ENCODE results near the gene PIK3C2B. TPM values are rescaled to one million over a fixed set of nuclear protein-coding genes. Genes with fewer than 3 reads are reported as not detected.

PIK3C2B gene
- total RNA-seq, 2 experiments from 2014 or later = 23.3 to 25.0 TPM

DNA sequence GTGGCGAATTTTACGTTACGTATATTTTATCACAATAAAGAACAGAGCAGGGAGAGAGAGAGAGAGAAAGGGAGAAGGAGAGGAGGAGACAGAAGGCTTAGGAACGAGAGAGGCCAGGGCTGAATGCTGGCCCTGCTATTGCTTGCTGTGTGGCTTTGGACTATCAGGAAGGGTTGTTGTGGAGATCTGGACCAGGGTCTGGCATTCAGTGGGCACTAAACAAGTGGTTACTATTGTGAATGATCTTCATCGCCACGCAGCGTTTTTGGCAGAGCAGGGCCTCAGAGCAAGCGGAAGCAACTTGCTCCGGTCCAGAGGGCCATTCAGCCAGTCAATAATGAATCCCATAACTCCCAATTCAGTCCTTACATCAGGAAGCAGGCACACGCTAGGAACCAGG, 26.4 kb downstream of the PIK3C2B start:
- POLR2A ChIA-PET = no interaction called here
- CTCF ChIA-PET = interaction anchor here (1.6 kb wide), 1 partner anchor 10 kb away, joined by 4 read pairs; no protein-coding TSS in a partner anchor

DNA sequence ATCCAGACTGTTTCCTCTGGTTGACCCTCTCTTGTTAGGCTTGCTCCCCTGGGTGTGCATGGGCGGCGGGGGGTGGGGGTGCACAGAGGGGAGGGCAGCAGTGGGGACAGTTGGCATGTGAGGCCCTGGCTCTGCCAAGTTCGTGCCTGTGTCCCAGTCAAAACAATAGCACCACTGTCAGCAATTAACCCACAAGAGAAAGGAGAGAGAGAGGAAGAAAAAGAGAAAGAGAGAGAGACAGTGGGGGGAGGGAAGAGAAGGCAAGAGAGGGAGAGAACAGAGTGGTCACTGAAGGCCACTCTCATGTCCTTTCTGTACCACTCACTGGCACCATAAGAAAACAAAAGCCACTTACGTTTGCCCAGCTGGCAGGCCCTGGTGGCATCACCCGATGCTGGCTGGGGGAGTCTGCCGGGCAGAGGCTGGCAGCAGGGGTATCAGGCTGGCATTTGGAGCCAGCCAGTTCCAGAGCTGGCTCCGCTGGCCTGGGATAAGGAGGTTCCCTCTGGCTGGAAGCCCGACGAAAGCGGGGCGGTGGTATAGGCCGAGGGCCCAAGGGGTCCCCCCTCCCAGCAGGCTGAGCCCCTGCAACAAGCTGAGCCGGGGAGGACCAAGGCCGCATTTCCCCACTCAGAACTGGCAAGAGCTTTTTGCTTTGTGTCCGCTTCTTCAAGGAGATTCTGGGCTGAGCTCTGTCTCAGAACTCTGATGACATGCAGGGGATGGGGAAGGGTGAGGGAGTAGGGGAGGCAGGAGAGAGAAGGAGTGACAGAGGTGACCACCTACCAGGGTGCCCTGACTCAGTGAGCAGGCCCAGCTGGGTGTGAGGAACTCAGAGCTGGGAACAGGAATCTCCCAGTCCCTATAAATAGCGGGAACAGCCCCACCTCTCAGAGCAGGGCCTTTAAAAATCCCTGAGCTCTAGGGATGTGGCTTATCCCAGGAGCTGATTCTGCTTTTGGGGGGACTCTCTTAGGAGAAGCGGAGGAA, 27.9 kb downstream of the PIK3C2B start:
- POLR2A ChIA-PET = interaction anchor here (1.2 kb wide), 1 partner anchor 28 kb away, joined by 4 read pairs; the partner anchor contains the start of gene PIK3C2B
- CTCF ChIA-PET = interaction anchor here (1.6 to 27.3 kb wide), 2 partner anchors 12 to 33 kb away, joined by 4 to 397 read pairs; partner anchors contain the start of gene PIK3C2B

DNA sequence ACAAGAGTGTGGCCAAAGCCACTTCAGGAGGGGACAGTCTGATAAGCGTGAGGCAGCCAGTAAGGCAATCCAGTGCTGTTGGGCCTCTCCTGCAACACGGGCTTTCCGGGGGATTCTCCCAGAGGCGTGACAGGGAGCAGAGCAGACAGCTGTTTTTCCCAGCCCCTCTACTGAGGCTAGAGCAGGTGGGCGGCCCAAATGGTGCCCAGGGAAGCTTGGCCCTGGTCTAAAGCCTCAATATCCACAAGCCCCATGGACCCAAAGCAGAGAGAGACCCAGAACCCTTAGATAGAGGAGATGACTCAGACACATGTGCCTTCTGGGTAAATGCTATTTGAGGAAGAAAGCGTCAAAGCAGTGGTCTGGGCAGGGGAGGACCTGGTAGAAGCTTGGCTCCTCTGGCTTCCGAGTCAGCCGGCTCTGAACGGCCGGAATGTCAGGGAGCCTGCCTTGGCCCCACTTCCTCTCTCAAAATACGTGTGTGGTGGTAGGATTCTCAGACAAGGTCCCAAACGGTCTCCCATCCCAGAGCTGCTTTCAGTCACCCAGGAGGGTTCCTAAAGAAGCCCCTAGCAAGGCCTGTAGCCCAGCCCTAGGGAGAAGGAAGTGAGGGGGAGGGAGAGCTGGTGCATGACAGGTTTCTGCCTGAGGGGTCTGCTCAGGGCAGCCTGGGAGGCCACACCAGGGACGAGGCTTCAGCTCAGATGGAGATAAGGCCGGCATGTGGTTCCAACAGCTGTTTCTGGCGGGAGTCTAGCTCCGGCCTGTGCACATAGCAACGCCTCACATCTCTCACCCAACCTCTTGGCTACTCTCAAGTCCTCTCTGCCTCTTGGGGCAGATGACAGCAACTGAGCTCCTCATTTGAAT, 28.8 kb downstream of the PIK3C2B start:
- ChIA-PET CTCF (interaction anchor here (27.3 kb wide), 1 partner anchor 34 kb away, joined by 397 read pairs; the partner anchor contains the start of gene PIK3C2B), POLR2A (interaction anchor here (1.2 kb wide), 1 partner anchor 29 kb away, joined by 4 read pairs; the partner anchor contains the start of gene PIK3C2B)

DNA sequence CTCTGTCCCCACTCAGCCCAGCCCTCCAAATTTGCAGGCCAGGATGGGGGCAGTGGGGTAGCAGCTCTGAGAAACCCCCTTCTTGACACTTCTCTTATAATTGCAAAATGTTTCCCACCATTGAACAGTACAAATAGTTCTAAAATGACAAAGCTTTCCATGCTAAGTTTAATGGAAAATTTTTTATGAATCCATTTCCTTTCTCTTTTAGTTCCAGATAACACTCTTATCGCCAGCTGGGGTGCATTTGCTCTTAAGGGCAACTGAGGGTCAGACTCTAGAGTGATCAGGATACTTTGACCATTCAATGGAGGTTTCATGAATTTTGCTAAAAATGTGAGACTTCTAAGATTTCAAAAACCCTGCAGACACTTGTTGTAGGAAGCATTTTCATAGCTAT, 29.9 kb downstream of the PIK3C2B start:
- ChIA-PET POLR2A (no interaction called here), CTCF (interaction anchor here (27.3 kb wide), 1 partner anchor 35 kb away, joined by 397 read pairs; the partner anchor contains the start of gene PIK3C2B)

DNA sequence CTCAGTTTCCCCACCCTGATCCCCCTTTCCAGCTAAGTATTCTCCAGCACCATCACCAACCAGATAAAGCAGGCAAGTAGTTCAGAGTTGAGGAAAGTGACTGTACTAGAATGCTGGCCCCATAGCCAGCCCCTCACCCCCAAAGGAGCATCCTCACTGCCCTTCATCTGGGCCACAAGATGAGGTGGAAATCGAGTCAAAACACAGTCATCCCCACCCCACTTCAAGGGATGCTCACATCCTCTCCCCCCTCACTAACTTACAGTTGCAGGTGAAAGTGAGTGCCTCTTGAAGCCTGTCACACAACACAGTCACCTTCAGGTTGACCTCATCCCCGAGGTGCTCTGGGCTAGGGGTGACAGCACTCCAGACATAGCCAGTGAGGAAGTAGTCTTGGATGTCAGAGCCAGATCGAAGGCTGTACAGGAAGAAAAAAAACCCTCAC, 30.4 kb downstream of the PIK3C2B start:
- ChIA-PET CTCF (interaction anchor here (27.3 kb wide), 1 partner anchor 35 kb away, joined by 397 read pairs; the partner anchor contains the start of gene PIK3C2B), POLR2A (interaction anchor here (0.6 kb wide), 1 partner anchor 1196 kb away, joined by 3 read pairs; no protein-coding TSS in a partner anchor)

DNA sequence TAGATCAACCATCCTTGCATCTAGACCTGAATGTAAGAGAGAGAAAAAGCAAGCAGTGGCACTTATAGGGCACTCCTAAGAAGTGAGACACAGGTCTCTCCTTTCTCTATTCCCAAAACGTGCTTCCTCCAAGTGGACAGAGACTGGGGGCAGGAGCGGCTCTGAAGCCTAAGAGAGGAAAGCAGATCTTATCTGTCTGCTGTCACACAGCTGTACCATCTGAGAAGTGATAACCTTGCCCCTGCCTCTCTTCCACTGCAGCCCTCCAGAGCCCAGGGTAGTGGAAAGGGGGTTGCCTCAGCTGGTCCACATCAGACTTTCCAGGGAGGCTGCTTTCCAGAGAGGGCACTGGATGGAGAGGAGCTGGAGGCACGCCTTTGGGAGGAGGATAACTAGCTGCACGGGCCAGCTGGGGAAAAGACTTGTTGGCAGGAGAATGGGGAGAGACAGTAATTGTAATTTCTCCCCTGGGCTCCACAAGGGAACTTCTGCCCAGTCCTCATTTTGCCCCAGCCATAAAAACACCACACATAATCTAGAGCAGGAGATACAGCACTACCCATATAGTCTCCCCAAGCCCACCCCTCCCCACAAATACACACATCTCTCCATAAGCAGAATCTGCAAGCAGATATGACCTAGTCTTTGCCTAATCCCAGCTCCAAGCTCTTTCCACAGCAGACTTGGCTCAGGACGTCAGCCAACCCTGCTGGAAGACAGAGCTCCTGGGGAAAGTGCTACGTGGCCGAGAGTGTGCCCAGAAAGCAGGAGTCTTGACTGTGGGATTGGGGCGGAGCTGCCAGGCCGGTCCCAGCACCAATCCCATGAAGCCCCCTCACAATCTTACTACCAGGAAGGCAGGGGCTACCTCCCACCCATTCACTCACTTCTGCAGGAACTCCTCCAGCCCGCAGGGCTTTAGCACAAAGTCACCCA, 31.2 kb downstream of the PIK3C2B start:
- ChIA-PET POLR2A (interaction anchor here (0.6 to 0.7 kb wide), 2 partner anchors 31 to 1195 kb away, joined by 3 to 4 read pairs; partner anchors contain the start of gene PIK3C2B), CTCF (interaction anchor here (0.6 to 27.3 kb wide), 5 partner anchors 14 to 404 kb away, joined by 3 to 397 read pairs (median 3); partner anchors contain the start of gene PIK3C2B)

DNA sequence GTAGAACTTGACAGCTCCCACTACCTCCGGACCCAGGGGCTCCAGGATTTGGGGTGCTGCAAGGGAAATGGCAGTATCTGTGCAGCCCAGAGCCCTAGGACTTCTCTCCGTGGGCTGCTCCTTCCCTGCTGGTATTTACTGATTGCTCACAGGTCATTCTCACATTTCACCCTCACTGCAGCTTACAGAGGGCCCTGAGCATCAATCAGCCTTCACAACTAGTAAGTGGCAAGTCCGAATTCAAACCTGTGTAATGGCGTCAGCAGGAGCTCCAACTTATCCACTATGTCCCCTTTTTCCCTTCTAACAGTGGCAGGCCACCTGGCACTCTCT, 32.4 kb downstream of the PIK3C2B start:
- CTCF ChIA-PET = interaction anchor here (1.0 to 27.3 kb wide), 4 partner anchors 13 to 37 kb away, joined by 3 to 397 read pairs (median 4); partner anchors contain the start of gene PIK3C2B
- POLR2A ChIA-PET = no interaction called here

DNA sequence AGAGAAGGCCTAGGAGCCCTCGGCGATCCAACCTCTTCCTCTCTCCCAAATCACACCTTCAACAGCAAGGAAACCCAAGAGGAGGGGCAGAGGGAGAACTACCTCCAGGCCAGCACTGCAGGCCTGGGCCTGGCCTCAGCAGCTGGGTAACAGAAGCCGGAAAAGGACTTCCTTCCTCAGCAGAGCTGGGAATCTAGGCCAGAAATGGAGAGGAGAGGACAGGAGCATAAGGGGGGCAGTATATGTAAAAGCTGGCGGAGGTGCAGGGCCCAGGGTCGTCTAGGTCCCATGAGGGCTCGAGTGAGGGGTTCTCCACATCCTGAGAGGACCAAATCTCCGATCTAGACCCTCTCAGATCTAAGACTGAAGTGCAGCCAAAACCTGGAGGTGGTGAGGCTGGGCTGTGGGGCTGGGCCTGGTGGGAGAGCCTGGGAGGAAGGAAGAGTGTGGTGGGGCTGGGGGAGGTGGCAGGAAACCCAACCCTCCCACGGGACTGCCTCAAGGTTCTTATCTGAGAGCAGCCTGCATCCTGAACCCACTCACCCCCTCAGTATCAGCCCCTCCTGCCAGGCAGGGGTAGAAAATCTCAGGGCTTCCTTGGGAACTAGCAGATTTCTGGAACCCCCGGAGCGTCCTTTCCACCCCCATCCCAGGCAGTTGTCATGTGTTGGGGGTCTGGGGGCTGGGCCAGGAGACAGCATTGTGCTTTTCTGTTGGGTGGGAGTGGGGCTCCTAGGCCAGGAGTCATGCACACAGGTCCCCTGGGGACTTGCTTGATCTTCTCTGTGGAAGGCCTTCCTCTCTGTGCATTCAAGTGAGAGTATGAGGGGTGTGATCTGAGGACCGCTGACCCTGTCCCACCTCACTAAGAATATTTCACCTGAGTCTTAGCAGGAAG, 33.0 kb downstream of the PIK3C2B start:
- POLR2A ChIA-PET = no interaction called here
- CTCF ChIA-PET = interaction anchor here (1.0 to 27.3 kb wide), 4 partner anchors 12 to 38 kb away, joined by 3 to 397 read pairs (median 4); partner anchors contain the start of gene PIK3C2B

DNA sequence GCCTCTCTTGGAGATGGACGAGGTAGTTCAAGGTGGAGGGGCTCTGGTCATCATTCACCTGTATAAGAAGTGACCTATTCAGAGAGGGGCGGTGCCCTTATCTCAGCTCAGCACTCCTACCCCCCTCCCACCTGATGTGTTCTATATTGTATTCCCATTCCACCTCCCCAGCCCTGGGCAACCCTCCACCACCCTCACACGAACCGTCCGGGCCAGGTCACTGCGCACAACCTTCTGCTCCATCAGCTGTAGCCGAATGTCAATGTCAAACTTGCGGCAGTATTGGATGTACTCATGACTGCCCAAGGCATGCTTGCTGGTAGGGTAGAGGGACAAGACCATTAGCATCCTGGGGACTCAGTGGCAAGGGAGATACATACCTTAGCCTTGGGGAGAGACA, 34.3 kb downstream of the PIK3C2B start:
- POLR2A ChIA-PET = no interaction called here
- CTCF ChIA-PET = interaction anchor here (27.3 kb wide), 1 partner anchor 39 kb away, joined by 397 read pairs; the partner anchor contains the start of gene PIK3C2B

DNA sequence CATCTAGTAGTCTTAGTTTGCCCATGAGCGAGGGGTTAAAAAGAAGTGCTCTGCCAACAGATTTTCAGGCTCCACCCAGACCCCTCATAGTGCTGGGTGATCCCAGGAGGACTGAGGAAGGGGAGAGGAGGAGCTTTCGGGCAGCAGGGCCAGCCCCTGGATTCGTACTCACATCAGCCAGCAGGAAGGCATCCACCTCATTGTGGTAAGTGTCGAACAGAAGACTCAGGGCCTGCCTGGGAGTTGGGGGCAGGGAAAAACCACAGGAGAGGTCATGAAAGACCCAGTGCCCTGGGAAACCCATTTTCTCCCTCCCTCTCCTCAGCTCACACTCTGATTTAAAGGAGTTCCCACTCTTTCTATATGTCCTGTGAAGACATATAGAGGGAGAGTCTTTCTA, 34.9 kb downstream of the PIK3C2B start:
- POLR2A ChIA-PET = no interaction called here

DNA sequence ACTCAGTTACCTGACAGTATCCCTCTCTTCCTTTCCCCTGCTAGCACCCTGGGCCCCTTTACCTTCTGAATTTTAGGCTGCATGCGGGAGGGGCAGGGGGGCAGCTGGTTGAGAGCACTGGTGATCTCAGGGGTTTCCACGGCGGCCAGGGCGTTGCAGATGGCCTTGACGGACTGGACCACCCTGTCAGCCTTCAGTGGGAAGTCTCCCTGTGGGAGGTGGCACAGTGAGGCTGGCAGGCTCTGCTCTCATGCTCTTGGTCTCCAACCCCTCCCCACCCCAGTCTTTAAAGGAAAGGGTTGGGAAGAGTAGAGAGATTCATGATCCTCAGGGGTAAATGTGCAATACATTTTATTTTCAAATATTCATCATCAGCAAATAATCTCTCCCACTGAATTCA, 36.9 kb downstream of the PIK3C2B start:
- CTCF ChIA-PET = interaction anchor here (0.7 to 27.3 kb wide), 4 partner anchors 26 to 1532 kb away, joined by 3 to 397 read pairs (median 4); partner anchors contain the start of gene PIK3C2B
- POLR2A ChIA-PET = no interaction called here

More for the DNA sequence above, 34.9 kb downstream of the PIK3C2B start:
- CTCF ChIA-PET = interaction anchor here (27.3 kb wide), 1 partner anchor 40 kb away, joined by 397 read pairs; the partner anchor contains the start of gene PIK3C2B

DNA sequence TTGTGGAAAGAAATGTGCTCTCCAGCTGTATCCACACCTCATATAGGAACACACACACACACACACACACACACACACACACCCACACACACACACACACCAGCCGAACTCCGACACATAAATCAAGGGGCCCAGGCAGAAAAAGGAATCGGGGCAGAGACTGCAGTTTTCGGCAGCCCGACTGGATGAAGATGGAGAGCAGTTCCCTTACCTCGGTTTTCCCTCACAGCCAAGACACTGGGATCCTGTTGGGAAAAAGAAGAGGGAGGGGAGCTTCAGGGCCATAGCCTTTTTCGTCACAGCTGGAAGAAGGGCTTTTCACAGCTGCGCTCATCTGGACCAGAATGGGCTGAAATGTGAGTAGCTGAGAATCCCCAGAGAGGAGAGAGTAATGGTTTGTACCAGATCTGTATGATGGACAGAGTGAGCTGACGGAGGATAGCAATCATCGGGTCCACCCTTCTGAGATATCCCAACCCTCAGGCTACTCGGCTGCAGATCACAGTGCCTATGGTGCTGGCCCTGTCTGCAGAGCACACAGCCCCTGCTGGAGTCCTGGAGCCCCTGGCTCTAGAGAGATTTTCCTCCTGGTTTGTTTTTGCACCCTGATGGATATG, 37.7 kb downstream of the PIK3C2B start:
- POLR2A ChIA-PET = no interaction called here

DNA sequence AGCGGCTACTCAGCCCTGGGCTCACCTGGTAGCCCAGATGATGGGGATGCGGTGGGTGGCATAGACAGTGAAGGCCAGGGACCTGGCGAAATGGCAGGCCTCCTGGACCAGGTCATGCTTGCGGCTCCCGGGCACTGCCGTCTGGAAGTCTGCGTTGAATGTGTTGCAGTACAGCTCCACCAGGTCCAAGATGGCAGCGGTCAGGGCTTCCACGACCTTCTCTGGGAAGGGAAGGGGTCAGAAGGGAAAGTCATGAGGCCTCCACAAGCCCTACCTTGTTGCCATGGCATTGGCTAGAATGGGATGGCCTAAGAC, 38.8 kb downstream of the PIK3C2B start:
- POLR2A ChIA-PET = no interaction called here
- CTCF ChIA-PET = interaction anchor here (0.6 to 27.3 kb wide), 2 partner anchors 44 to 57 kb away, joined by 3 to 397 read pairs; partner anchors contain the start of gene PIK3C2B

More for the DNA sequence above, 37.7 kb downstream of the PIK3C2B start:
- CTCF ChIA-PET = interaction anchor here (27.3 kb wide), 1 partner anchor 43 kb away, joined by 397 read pairs; the partner anchor contains the start of gene PIK3C2B

DNA sequence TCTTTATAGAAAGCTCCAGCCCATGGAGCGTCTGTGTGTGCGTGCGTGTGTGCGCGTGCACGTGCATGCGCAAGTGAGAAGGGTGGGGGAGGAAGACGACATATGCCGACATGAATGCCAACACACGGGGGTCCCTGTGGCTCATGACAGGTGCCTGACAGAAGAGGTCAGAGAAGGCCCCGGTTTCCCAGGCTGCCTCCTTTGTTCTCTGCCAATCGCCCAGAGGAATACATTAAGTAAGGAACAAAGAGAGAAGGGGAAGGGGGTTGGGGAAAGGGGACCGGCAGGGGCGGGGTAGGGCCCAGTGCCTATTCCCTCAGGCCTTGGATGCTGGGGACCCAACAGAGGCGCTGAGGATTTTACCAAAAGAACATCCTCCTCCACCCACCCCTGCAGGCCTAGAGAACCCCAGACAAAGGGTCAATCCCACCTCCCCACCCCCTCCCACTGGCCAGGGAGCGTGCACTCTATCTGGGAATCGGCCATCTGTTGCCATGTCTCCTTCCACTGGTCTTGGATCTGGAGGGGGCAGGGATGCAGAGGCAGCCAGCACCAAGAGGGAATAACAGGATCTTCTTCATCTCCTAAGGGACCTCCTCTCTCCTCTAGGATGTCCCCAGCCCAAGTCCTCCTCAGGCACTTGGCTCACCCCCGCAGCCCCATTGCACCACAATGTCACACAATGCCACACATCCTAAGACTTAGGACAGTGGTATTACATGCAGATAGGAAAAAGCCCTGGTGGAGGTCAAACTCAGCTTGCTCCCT, 39.4 kb downstream of the PIK3C2B start:
- CTCF ChIA-PET = interaction anchor here (0.7 to 27.3 kb wide), 2 partner anchors 33 to 44 kb away, joined by 4 to 397 read pairs; partner anchors contain the start of gene PIK3C2B
- POLR2A ChIA-PET = no interaction called here

DNA sequence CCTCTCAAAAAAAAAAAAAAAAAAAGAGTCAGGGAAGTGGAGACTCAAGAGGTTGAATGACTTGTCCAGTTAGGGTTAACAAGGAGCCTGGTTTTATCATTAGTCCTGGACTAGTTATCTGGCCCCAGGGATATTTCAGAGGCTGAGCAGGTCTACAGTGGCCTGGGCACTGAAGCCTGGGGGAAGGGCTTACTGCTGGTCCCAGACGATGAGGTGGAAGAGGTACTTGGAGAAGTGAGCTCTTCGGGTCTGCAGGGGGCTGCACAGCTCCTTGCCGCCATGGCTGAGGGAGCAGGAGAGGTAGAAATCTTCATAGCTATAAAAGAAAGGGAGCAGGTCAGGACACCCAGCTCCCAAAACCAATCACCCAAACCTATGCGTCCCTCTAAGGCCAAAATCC, 40.1 kb downstream of the PIK3C2B start:
- CTCF ChIA-PET = interaction anchor here (0.7 to 27.3 kb wide), 4 partner anchors 23 to 170 kb away, joined by 3 to 397 read pairs (median 4); partner anchors contain the start of gene PIK3C2B
- POLR2A ChIA-PET = interaction anchor here (0.6 kb wide), 1 partner anchor 128 kb away, joined by 5 read pairs; no protein-coding TSS in a partner anchor
